Measurements from ENCODE around the gene OGFOD1.

OGFOD1 gene

GRCh38 chr16:56428091-56428490 is 23.3 kb upstream of the OGFOD1 start:
- DNase-seq = no peak

GRCh38 chr16:56436258-56436657 is 15.1 kb upstream of the OGFOD1 start:
- DNase-seq = no peak

- no peak for DNase-seq
Measured at GRCh38 chr16:56438038-56438437, 13.3 kb upstream of the OGFOD1 start.

- no peak for DNase-seq
Measured at GRCh38 chr16:56447286-56447685, 4.1 kb upstream of the OGFOD1 start.

- no peak for DNase-seq
Measured at GRCh38 chr16:56448005-56448404, 3.3 kb upstream of the OGFOD1 start.

GRCh38 chr16:56450275-56450985 is 924 bp upstream of the OGFOD1 start:
- DNase-seq = no peak

- DNase-seq = no peak
Measured at GRCh38 chr16:56451753-56452689, 667 bp downstream of the OGFOD1 start.

- no peak for DNase-seq
Measured at GRCh38 chr16:56457927-56458470, 6.6 kb downstream of the OGFOD1 start.

GRCh38 chr16:56460101-56460500 is 8.7 kb downstream of the OGFOD1 start:
- DNase-seq = no peak

GRCh38 chr16:56462064-56462796 is 10.9 kb downstream of the OGFOD1 start:
- DNase-seq = no peak

GRCh38 chr16:56463153-56463552 is 11.8 kb downstream of the OGFOD1 start:
- no peak for DNase-seq

- no peak for DNase-seq
Measured at GRCh38 chr16:56466344-56466743, 15.0 kb downstream of the OGFOD1 start.

- DNase-seq = no peak
Measured at GRCh38 chr16:56468800-56469199, 17.4 kb downstream of the OGFOD1 start.

GRCh38 chr16:56469748-56470147 is 18.4 kb downstream of the OGFOD1 start:
- no peak for DNase-seq

- DNase-seq = no peak
Measured at GRCh38 chr16:56470232-56470631, 18.9 kb downstream of the OGFOD1 start.

GRCh38 chr16:56470666-56471065 is 19.3 kb downstream of the OGFOD1 start:
- DNase-seq = no peak

- no peak for DNase-seq
Measured at GRCh38 chr16:56475201-56475600, 23.8 kb downstream of the OGFOD1 start.

GRCh38 chr16:56477096-56477878 is 25.9 kb downstream of the OGFOD1 start:
- DNase-seq = no peak

GRCh38 chr16:56478281-56479049 is 27.1 kb downstream of the OGFOD1 start:
- DNase-seq = no peak

GRCh38 chr16:56479469-56479868 is 28.1 kb downstream of the OGFOD1 start:
- no peak for DNase-seq

- no peak for DNase-seq
Measured at GRCh38 chr16:56480776-56481467, 29.6 kb downstream of the OGFOD1 start.
